Fibroblast of lung (primary cell): ENCODE data around the gene CST5.

Experiments
- EZH2 ChIP-seq: IDR thresholded peaks from 2 replicates; pipeline ENCODE4 v1.5.1; 2012; ENCODE audit warnings: low read length, control low read depth, mild to moderate bottlenecking; ENCODE audit errors: missing control alignments
- TF ChIP-seq, protein P1 (sequence below), 2 donors: IDR thresholded peaks in 1 of 2; conservative IDR thresholded peaks in 1 of 2; 1 replicate in 1 of 2; 2 replicates in 1 of 2; pipeline ENCODE4 v1.5.1; 2011 to 2012; ENCODE audit warnings: low read length in 2 of 2, control low read depth in 1 of 2, inconsistent platforms in 1 of 2, low read depth in 1 of 2, mild to moderate bottlenecking in 1 of 2

DNA sequence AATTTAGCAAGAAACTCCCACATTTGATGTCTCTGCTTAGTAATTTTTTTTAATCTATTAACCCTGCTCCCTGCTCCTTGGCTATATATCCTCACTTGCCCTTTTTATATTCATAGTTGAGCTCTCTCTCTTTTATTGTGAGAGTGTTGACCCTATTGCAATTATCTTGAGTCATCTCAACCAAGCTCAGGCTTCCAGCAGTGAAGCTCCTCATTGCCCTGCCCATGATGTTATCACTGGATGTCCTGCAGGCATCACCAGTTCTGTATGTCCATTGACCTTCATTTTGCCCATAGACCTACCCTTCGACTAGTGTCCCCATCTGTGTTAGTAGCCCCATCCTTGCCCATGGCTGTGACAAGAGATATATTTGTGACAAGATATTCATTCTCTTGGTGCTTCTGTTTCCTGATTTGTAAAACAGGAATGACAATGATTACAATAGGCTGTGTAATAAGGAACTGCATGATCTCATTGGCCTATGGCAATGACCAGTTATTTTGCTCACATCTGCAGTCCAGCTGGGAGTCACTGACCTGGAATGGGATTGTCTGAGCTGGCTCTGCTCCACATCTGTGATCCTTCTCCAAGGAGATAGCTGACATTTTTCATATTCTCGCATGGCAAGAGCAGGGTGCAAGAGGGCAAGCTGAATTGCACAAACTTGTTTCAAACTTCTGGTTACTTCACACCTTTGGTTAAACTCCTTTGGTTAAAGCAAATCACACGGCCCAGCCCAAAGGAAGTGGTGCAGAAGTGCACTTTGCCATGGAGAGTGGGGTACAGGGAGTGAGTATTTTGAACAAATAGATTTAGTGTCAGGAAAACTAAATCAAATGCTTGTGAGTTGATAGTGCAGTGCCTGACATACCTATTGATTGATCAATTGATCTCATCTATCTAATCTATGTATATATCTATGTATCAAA is 47.7 kb upstream of the CST5 start:
- TF ChIP-seq, protein P1, sequence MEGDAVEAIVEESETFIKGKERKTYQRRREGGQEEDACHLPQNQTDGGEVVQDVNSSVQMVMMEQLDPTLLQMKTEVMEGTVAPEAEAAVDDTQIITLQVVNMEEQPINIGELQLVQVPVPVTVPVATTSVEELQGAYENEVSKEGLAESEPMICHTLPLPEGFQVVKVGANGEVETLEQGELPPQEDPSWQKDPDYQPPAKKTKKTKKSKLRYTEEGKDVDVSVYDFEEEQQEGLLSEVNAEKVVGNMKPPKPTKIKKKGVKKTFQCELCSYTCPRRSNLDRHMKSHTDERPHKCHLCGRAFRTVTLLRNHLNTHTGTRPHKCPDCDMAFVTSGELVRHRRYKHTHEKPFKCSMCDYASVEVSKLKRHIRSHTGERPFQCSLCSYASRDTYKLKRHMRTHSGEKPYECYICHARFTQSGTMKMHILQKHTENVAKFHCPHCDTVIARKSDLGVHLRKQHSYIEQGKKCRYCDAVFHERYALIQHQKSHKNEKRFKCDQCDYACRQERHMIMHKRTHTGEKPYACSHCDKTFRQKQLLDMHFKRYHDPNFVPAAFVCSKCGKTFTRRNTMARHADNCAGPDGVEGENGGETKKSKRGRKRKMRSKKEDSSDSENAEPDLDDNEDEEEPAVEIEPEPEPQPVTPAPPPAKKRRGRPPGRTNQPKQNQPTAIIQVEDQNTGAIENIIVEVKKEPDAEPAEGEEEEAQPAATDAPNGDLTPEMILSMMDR (conservative IDR thresholded peaks at IDR 0.05 in 1 of 2, IDR thresholded peaks at IDR 0.05 in 1 of 2; ENCODE audit: low read depth in 1 of 2, low read length in 2 of 2) = no peak
- no peak for TF ChIP-seq EZH2
